GM21367 (cell line): Measurements from ENCODE around the gene FKBP11.
A peak's percentile ranks its signal among the peaks of the same experiment; 100 is the strongest.
"Not testable (repeated sequence)": the region's sequence is repeated elsewhere in the genome, so short reads cannot be mapped to it uniquely, and the experiment has no call there.

Source experiments
- ATAC-seq: cut with Tn5 transposase; IDR thresholded peaks from one replicate; pipeline ENCODE4 v1.9.1; 2021; ENCODE audit not compliant: unreplicated experiment

Gene FKBP11

DNA sequence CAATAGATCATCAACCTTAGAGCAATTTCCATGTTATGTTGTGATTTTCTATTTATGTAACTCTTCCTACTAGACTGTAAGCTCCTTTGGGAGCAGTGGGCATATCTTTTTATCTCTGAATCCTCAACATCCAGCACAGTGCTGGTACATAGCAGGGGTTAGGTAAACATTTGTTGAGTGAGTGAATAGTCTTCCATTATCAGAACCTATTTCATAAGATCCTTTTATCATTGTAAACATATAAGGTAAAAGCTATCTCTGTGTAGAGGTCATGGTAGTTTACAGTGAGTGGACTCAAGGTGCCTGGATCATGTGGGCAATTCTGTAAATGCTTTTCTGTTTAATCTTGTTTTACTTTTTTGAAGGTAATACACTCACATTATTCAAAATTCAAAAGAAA is 15.1 kb downstream of the FKBP11 start:
- no peak for ATAC-seq

DNA sequence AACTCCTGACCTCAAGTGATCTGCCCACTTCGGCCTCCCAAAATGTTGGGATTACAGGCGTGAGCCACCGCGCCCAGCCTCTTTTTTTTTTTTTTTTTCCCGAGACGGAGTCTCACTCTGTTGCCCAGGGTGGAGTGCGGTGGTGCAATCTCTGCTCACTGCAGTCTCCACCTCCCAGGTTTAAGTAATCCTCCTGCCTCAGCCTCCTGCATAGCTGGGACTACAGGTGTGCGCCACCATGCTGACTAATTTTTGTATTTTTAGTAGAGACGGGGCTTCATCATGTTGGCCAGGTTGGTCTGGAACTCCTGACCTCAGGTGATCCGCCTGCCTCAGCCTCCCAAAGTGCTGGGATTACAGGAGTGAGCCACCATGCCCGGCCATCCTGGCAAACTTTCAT is 15.6 kb downstream of the FKBP11 start:
- ATAC-seq, result not testable (repeated sequence)

DNA sequence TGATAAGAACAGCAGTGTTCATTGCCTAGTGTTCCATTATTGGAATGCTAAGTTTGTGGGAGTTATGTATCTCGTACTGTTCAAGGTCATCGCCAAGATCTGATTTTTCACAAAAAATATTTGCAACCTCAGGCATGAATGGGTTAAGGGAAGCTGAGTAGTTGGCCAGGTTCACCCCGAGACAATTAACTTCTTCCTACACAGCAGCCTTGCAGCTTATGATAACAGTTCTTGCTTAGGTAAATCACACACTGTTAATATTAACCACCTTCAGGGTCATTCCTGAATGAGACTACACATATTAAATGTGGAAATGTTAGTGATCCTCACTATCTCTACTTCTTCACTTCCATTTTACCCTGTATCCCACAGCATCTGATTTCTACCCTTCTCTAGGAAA is 18.0 kb downstream of the FKBP11 start:
- no peak for ATAC-seq

DNA sequence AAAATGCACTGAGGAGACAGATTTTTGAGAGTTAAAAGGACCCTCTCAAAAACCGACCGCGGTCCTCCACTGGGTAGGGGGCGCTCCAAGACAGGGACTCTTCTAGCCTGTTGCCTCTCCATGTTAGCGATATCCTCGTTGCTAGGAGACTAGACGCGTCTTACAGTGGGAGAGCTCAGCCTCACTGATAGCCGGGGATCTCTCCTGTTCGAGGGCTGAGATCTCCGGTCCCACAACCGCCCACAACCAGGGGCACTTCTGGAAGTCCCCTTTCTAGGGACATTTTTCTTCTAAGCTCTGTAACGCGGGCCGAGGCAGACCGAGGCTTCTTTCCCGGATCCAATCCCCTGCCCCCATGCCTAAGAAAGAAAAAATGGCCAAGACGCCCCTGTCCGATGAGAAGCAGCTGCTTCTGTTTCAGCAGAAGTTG is 21.3 kb downstream of the FKBP11 start:
- peak; percentile 84 for ATAC-seq

DNA sequence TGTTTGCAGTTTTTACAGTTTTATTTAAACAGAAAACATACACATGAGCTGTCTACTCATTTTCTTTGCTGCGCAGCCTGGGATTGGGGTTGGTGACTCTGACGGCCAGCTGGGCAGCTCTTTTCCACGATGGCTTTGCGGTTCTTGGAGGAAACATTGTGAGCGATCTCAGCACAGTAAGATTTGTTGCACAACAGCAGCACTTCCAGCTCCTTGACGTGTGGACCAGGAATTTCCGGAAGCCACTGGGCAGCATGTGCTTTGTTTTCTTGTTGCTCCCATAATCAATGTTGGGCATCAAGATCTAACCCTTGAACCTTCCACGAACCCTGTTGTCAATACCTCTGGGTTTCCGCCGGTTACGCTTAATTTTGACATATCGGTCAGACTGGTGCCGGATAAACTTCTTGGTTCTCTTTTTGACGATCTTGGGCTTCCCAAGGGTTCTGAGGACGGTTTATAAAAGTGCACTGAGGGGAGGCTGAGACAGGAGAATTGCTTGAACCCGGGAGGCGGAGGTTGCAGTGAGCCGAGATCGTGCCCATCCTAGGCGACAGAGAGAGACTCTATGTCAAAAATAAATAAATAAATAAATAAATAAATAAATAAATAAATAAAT is 21.8 kb downstream of the FKBP11 start:
- ATAC-seq, result no peak

DNA sequence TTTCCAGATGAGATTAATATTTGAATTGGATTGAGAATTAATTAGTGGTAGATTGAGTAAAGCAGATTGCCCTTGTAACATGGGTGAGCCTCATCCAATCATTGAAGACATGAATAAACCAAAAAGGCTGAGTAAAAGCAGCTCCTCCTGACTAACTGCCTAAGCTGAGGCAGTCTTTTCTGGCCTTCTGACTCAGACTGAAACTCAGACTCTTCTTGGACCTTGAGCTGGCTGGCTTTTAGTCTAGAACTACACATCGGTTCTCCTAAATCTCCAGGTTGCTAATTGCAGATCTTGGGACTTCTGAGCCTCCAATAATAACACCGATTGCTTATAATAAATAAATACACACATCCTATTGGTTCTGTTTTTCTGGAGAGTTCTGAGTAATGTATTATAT is 24.0 kb downstream of the FKBP11 start:
- no peak for ATAC-seq

DNA sequence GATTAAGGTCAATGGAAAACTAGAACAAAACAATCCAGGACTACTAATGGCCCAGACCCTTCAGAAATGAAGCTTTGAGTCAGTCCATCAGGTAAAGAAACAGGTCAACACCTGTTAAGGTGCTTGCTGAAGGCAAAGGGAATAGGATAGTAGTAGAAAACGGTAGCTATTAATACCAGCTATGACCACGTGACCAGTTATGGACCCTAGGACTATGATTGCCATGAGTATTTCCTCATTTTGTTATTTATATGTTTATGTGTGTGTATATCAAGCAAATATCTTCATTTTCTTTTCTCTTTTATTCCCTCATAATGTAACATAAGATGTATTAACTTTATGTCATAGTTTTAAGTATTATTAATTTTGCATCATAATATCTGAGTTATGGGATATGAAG is 25.6 kb downstream of the FKBP11 start:
- no peak for ATAC-seq

DNA sequence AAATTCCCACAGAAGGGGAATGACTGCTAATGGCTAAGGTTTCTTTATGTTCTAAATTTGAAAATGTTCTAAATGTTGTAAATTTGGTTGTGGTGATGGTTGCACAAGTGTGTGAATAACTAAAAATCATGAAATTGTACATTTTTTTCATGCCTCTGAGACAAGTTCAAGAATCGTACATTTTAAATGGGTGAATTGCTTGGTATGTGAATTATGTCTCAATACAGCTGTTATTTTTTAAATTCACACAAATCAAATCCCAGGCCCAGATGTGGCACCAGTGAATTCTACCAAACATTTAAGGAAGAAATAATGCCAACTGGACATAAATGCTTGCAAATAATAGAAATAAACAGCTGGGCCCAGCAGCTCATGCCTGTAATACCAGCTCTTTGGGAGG is 31.0 kb downstream of the FKBP11 start:
- ATAC-seq, result no peak

DNA sequence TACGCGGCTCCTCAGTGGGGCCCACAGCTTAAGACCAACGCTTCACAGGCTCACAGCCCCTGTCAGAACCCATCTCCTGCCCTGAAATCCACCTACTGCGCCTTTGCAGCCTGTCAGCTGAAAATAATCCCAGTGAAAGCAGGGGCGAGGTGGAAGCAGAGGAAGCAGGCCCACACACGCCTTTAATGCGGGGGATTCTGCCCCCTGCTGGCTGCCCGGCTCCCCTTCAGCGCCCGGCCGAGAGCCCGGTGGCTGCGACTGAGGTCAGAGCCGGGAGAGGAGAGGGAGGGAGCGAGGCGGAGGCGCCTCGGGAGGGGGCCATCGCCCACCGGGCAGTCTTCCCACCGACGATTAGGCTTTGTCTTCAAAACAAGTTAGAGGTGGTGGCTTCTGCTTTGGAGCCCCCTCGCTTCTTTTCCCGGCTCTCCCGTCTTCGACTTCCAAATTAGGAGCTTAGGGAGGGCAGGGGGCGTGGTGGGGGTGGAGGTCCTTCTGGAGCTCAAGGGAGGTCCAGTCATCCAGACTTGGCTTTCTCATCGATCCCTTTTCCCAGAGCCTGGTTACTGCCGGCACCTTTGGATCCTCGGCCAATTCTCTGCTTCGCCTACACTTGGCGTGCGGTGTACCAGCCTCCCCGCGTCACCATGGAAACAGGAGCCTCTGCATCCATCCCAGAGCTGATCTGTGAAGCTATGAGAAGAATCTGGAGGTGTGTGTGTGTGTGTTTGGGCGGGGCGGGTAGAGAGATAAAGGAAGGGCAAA is 34.5 kb downstream of the FKBP11 start:
- peak; percentile 68 for ATAC-seq

DNA sequence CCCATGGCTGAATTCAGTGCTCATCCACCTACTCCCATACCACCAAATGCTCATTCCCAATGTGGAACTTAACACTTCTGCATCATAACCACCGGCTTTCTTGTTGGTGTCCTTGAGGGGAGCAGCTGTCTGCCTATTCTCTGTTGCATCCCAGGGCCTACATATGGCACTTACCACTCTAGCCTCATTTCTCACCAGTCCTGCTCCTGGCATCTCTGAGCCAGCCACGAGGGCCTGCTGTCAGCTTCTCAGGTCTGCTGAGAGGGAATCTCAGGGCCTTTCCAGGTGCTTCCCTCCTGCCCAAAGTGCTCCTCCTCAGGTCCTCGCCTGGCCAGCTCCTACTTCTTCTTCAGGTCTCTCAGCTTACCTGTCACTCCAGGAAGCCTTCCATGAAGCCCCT is 35.6 kb downstream of the FKBP11 start:
- ATAC-seq, result no peak

DNA sequence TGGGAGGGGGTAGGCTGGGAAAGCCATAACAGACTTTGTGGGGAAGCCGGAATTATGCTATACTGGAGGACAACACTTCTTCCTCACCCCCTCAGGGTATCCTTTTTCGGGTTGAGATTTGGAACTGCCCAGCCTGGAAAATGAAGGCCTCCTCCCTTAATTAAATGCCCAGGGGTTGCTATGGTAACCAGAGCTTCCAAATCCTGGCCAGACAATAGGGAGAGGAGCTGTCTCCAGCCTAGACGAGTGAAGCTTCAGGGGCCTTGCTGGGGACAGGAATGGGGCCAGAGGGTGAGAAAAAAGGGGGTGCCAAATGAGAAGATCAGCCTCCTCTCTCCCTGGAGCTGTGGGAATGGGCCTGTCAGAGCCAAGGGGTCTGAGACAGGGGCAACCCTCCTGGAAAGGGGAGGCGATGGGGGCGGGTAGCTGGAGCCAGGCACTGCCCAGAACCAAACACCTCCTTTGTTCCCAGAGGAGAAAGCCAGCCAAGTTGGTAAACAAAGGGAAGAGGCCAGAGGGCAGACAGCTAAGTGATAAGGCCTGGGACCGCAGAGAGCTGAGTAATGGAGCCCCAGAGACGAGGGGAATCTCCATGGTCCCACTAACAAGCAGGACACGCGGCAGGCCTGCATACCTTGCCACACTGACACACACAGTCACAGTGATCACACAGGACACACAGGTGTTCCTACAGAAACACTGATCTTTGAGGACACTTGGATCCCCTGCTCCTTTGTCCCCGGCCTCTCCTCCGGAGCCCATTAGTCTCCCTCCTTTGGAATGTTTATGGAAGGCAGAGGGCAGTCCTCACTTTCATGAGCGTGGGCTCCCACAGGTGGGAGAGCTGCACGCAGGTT is 41.8 kb downstream of the FKBP11 start:
- no peak for ATAC-seq

DNA sequence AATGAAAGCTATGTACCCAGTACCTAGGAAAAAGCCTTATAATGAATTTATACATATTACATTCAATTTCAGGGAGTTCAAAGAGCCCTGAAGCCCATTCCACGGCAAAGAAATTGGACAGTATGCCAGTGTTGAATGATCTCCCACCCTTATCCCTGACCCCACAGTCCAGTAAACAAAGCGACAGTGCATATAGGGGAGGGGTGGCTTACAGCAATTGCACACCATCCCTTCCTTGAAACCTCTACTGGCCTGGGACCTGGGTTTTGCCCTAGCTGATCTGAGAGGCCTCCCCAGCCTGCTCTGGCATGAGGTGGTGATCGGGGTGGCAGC is 42.4 kb downstream of the FKBP11 start:
- no peak for ATAC-seq

DNA sequence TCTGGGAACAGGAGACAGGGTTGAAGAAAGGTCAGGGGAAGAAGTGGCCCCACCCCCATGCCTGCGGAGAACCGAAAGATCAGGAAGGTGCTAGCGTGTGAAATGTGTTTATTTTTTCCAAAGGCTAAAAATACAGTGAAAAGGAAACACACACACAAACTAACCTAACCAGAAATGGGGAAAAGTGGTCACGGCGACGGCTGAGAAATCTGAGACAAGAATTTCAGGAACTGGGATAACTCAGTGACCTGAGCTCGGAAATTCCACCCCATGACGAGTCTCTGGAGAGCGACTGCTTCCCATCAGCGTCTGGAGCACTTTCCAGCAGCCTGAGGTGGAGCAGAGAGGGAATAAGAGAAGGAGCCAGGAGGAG is 43.0 kb downstream of the FKBP11 start:
- ATAC-seq, result no peak

DNA sequence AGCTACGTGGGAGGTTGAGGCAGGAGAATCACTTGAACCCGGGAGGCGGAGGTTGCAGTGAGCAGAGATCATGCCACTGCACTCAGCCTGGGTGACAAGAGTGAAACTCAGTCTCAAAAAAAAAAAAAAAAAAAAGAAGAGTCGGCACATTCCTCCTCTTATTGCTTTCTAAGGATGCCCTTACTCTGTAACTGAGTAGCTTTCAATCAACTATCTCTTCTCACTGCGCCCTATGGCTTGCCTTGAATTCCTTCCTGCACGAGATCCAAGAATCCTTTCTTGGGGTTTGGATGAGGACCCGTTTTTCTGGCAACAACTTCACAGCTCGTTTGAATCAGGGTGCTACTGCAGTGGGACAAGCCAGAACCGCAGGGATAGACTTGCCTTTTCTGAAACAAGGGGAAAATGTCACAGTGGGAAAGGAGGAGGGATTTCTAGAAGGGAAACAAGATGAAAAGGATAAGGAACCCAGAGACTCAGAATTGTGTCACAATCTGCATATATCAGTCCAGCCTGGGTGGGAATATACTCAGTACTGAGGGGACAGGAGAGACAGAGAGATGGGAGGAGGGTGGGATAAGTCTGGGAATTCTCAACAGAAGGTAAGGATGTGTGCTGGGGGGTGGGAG is 43.5 kb downstream of the FKBP11 start:
- ATAC-seq, result no peak

DNA sequence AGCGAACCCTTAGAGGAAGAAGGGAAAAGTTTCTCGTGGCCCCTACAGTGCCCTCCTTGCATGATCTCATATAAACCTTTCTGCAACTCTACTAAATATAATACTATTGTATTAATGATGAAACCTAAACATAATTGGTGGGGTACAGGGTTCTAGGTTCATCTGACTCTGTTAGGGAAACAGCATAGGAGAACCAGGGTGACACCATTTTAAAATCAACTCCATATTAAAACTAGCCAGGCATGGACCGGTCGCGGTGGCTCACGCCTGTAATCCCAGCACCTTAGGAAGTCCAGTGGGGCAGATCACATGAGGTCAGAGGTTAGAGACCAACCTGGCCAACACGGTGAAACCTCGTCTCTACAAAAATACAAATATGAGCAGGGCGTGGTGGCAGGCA is 44.6 kb downstream of the FKBP11 start:
- ATAC-seq, result no peak

DNA sequence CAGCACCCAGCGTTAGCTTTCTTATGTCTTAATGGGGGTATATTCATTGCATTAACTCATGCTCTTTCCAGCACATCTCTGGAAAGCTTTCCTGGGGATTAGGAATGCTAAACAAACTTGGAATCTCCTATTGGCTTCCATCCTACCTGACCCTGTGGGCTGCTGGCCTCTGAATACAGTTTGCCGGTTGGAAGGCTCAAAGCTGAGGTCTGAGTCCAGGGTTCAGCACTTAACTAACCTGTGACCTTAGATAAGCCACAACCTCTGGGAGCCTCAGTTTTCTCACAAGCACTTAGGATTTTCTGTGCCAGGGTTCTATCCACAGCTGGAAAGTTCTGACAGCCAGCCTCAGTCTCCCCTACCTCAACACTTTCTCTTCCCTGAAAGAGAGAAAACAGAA is 46.7 kb downstream of the FKBP11 start:
- ATAC-seq, result no peak

DNA sequence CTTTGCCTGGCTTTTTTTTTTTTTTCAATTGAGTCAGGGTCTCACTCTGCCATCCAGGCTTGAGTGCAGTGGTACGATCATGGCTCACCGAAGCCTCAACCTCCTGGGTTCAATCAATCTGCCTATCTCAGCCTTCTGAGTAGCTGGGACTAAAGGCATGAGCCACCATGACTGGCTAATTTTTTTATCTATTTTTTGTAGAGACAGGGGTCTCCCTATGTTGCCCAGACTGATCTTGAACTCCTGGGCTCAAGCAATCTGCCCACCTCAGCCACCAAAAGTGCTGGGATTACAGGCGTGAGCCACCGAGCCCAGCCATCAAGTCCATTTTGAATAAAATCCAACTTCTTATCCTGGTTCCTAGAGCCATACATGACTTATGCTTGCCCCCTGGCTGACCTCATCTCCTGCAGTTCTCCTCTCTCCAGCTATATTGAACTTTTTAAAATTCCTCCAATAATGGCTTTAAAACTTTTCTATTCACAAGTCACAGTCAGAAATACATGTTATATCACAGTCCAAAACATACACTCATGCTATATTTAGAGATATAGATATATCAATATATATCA is 49.3 kb downstream of the FKBP11 start:
- no peak for ATAC-seq

DNA sequence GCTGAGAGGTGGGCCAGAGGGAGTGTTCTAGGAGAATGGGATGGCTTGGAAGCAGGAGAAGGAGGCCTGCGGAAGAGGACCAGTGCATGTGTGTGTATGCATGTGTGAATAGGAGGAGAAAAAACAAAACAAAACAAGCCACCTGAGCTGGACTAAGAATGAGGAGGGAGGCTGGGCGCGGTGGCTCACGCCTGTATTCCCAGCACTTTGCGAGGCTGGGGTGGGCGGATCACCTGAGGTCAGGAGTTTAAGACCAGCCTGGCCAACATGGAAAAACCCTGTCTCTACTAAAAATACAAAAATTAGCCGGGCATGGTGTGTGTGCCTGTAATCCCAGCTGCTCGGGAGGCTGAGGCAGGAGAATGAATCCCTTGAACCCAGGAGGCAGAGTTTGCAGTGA is 51.8 kb downstream of the FKBP11 start:
- ATAC-seq, result not testable (repeated sequence)

DNA sequence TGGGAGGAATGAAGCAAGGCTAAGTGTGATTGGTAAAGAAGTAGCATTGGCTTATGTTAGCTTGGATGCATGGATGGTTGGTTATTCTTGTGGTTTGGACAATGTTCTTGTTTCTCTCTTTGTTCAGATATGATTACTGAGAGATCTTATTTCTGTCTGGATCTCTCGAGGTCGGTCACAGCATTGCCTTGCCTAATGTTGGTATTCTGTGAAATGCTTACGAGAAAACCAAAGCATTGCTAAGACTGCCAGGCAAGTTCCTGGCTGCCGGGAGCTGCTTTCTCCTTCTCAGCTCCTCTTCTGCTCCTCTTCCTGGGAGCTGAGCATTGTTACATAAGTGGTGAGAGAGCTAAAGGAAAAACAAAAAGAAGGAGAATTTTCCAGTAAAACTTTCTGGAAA is 52.2 kb downstream of the FKBP11 start:
- no peak for ATAC-seq
